ENCODE results near the gene GBX2.

GRCh38 chr2:236160366-236161081, 7.7 kb downstream of the GBX2 start:
- TF ChIP-seq, protein P1, sequence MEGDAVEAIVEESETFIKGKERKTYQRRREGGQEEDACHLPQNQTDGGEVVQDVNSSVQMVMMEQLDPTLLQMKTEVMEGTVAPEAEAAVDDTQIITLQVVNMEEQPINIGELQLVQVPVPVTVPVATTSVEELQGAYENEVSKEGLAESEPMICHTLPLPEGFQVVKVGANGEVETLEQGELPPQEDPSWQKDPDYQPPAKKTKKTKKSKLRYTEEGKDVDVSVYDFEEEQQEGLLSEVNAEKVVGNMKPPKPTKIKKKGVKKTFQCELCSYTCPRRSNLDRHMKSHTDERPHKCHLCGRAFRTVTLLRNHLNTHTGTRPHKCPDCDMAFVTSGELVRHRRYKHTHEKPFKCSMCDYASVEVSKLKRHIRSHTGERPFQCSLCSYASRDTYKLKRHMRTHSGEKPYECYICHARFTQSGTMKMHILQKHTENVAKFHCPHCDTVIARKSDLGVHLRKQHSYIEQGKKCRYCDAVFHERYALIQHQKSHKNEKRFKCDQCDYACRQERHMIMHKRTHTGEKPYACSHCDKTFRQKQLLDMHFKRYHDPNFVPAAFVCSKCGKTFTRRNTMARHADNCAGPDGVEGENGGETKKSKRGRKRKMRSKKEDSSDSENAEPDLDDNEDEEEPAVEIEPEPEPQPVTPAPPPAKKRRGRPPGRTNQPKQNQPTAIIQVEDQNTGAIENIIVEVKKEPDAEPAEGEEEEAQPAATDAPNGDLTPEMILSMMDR (IDR thresholded peaks at IDR 0.05): no peak
- TF ChIP-seq, protein P2, sequence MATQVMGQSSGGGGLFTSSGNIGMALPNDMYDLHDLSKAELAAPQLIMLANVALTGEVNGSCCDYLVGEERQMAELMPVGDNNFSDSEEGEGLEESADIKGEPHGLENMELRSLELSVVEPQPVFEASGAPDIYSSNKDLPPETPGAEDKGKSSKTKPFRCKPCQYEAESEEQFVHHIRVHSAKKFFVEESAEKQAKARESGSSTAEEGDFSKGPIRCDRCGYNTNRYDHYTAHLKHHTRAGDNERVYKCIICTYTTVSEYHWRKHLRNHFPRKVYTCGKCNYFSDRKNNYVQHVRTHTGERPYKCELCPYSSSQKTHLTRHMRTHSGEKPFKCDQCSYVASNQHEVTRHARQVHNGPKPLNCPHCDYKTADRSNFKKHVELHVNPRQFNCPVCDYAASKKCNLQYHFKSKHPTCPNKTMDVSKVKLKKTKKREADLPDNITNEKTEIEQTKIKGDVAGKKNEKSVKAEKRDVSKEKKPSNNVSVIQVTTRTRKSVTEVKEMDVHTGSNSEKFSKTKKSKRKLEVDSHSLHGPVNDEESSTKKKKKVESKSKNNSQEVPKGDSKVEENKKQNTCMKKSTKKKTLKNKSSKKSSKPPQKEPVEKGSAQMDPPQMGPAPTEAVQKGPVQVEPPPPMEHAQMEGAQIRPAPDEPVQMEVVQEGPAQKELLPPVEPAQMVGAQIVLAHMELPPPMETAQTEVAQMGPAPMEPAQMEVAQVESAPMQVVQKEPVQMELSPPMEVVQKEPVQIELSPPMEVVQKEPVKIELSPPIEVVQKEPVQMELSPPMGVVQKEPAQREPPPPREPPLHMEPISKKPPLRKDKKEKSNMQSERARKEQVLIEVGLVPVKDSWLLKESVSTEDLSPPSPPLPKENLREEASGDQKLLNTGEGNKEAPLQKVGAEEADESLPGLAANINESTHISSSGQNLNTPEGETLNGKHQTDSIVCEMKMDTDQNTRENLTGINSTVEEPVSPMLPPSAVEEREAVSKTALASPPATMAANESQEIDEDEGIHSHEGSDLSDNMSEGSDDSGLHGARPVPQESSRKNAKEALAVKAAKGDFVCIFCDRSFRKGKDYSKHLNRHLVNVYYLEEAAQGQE (IDR thresholded peaks at IDR 0.05; ENCODE audit: insufficient read depth in 1 of 2, low read depth in 2 of 2, low read length in 1 of 2): no peak
- TF ChIP-seq POLR2AphosphoS5 (IDR thresholded peaks at IDR 0.05; ENCODE audit: low read depth, low read length): no peak

Measured in Panc1 (cell line).